ENCODE measurements around the gene NISCH. TPM values are rescaled to one million over a fixed set of nuclear protein-coding genes. Genes with fewer than 3 reads are reported as not detected.

The NISCH gene
- total RNA-seq, 1 donor from 2014 or later = 43.3 TPM

Other genes starting within 250 kb of the NISCH start
- gene TLR9, start 230.0 kb upstream of the NISCH start, total RNA-seq = not detected
- gene TWF2, start 216.4 kb upstream of the NISCH start, total RNA-seq = 18.8 TPM
- 8.4 TPM for gene PPM1M, start 209.8 kb upstream of the NISCH start, total RNA-seq
- gene WDR82, start 177.0 kb upstream of the NISCH start, total RNA-seq = 69.9 TPM
- gene GLYCTK, start 167.8 kb upstream of the NISCH start, total RNA-seq = 4.2 TPM
- 2.1 TPM for gene DNAH1, start 139.3 kb upstream of the NISCH start, total RNA-seq
- gene BAP1, start 45.6 kb upstream of the NISCH start, total RNA-seq = 60.0 TPM
- 5.2 TPM for gene PHF7, start 44.9 kb upstream of the NISCH start, total RNA-seq
- 4.7 TPM for gene SEMA3G, start 10.5 kb upstream of the NISCH start, total RNA-seq
- 461 TPM for gene TNNC1, start 1.6 kb upstream of the NISCH start, total RNA-seq
- gene STAB1, start 39.7 kb downstream of the NISCH start, total RNA-seq = 67.3 TPM
- 20.9 TPM for gene NT5DC2, start 78.3 kb downstream of the NISCH start, total RNA-seq
- 1.0 TPM for gene UQCC5, start 81.0 kb downstream of the NISCH start, total RNA-seq
- 62.6 TPM for gene PBRM1, start 230.3 kb downstream of the NISCH start, total RNA-seq
- gene GNL3, start 230.4 kb downstream of the NISCH start, total RNA-seq = 45.4 TPM